ENCODE results near the gene ASAH2. TPM values are rescaled to one million over a fixed set of nuclear protein-coding genes. Genes with fewer than 3 reads are reported as not detected.
A peak's percentile ranks its signal among the peaks of the same experiment; 100 is the strongest.

Gene ASAH2
- total RNA-seq, 1 donor = 0.36 TPM

DNA sequence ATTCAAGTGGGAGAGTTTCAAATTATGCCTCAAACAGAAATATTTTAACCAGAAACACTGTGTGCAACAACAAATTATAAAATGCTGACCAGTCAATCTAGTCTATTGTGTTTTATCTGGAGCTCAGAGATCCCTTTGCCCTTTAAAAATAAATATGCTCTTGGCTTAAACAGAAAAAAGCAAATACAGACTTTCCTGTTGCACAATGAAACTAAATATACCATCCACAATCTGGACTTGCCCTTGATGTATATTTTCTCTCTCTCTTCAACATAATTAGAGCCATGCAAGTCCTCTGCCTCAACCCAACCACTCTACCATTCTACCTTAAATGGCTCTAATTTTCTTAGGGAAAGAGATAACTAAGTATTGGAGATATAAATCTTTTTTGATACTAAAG is 34.9 kb downstream of the ASAH2 start:
- H4K20me1 ChIP-seq (ENCODE audit: insufficient read depth, low read length) = no peaks in the 10 kb centered on the region
- DNase-seq (ENCODE audit: insufficient read length, low spot score, missing footprints) = no peak

DNA sequence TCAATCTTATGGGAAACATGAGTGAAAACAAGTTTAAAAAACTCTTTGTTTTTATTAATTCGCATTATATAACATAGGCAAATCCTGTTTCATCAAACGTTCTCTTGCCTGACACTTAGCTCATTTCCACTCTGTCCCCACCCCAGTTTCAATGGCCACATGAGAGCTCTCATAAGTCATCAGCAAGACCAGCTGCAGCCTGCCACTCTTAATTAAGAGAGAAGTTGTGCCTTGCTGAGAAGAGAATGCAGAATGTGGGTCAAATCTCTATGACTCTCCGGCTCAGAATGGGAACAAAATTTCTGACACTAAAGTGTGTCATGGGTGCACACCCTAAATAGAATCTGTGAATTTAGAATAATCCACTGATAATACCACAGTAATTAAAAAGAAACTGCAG is 39.6 kb downstream of the ASAH2 start:
- H3K36me3 ChIP-seq (ENCODE audit: insufficient read depth, low read length) = no peaks in the 10 kb centered on the region
- TF ChIP-seq, protein P1, sequence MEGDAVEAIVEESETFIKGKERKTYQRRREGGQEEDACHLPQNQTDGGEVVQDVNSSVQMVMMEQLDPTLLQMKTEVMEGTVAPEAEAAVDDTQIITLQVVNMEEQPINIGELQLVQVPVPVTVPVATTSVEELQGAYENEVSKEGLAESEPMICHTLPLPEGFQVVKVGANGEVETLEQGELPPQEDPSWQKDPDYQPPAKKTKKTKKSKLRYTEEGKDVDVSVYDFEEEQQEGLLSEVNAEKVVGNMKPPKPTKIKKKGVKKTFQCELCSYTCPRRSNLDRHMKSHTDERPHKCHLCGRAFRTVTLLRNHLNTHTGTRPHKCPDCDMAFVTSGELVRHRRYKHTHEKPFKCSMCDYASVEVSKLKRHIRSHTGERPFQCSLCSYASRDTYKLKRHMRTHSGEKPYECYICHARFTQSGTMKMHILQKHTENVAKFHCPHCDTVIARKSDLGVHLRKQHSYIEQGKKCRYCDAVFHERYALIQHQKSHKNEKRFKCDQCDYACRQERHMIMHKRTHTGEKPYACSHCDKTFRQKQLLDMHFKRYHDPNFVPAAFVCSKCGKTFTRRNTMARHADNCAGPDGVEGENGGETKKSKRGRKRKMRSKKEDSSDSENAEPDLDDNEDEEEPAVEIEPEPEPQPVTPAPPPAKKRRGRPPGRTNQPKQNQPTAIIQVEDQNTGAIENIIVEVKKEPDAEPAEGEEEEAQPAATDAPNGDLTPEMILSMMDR (IDR thresholded peaks at IDR 0.05; ENCODE audit: extremely low read depth, low read depth, low read length) = no peak
- no peak overlapping the region for H3K27ac ChIP-seq (ENCODE audit: low read depth, low read length)
- peaks cover 3% of the 10 kb centered on the region for H3K4me1 ChIP-seq (ENCODE audit: insufficient read depth, low read length)
- no peaks in the 10 kb centered on the region for H3K9me3 ChIP-seq (ENCODE audit: low read depth, low read length)
- H3K4me2 ChIP-seq (ENCODE audit: insufficient read depth, low read length) = no peak overlapping the region
- no peaks in the 10 kb centered on the region for H3K79me2 ChIP-seq (ENCODE audit: insufficient read depth, low read length)
- no peaks in the 10 kb centered on the region for H4K20me1 ChIP-seq (ENCODE audit: insufficient read depth, low read length)
- DNase-seq (ENCODE audit: insufficient read length, low spot score, missing footprints) = no peak
- H3K4me3 ChIP-seq (ENCODE audit: insufficient read depth, low read length) = no peak overlapping the region
- peaks cover 19% of the 10 kb centered on the region for H3K27me3 ChIP-seq (ENCODE audit: insufficient read depth, low read length)
- no peak overlapping the region for H2AFZ ChIP-seq (ENCODE audit: low read length)

More for the DNA sequence above, 34.9 kb downstream of the ASAH2 start:
- H3K4me2 ChIP-seq (ENCODE audit: insufficient read depth, low read length) = peak overlapping the region; percentile 37
- peaks cover 10% of the 10 kb centered on the region for H3K4me1 ChIP-seq (ENCODE audit: insufficient read depth, low read length)
- peaks cover 9% of the 10 kb centered on the region for H3K27me3 ChIP-seq (ENCODE audit: insufficient read depth, low read length)
- no peak overlapping the region for H3K27ac ChIP-seq (ENCODE audit: low read depth, low read length)
- TF ChIP-seq, protein P1 (IDR thresholded peaks at IDR 0.05; ENCODE audit: extremely low read depth, low read depth, low read length) = no peak
- no peaks in the 10 kb centered on the region for H3K36me3 ChIP-seq (ENCODE audit: insufficient read depth, low read length)
- no peak overlapping the region for H2AFZ ChIP-seq (ENCODE audit: low read length)
- no peak overlapping the region for H3K4me3 ChIP-seq (ENCODE audit: insufficient read depth, low read length)
- no peaks in the 10 kb centered on the region for H3K9me3 ChIP-seq (ENCODE audit: low read depth, low read length)
- H3K79me2 ChIP-seq (ENCODE audit: insufficient read depth, low read length) = no peaks in the 10 kb centered on the region

DNA sequence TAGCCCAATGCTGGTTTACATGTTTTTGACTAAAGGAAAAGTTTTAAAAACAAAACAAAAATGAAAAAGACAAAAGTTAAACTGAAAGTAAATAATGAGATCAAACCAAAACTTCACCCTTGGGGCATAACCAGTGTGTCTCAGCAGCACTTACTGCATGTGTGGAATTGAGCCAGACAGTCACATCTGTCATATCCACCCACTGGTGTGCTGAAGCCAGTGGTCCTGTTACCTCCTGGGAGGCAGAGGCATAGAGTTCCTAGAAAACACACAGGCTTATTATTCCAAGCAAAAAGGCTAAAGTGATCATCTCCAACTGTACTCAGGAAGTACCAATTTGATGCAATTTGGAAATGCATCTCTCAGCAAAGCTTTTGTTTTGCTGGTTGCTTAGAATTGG is 40.4 kb downstream of the ASAH2 start:
- Histone ChIP-seq H3K27ac (ENCODE audit: low read depth, low read length) (no peak overlapping the region), H3K9me3 (ENCODE audit: low read depth, low read length) (no peaks in the 10 kb centered on the region), H3K27me3 (ENCODE audit: insufficient read depth, low read length) (peaks cover 19% of the 10 kb centered on the region), H3K4me1 (ENCODE audit: insufficient read depth, low read length) (no peaks in the 10 kb centered on the region), H2AFZ (ENCODE audit: low read length) (no peak overlapping the region), H3K36me3 (ENCODE audit: insufficient read depth, low read length) (no peaks in the 10 kb centered on the region), H3K4me2 (ENCODE audit: insufficient read depth, low read length) (no peak overlapping the region), H3K79me2 (ENCODE audit: insufficient read depth, low read length) (no peaks in the 10 kb centered on the region), H3K4me3 (ENCODE audit: insufficient read depth, low read length) (no peak overlapping the region), H4K20me1 (ENCODE audit: insufficient read depth, low read length) (no peaks in the 10 kb centered on the region)
- TF ChIP-seq, protein P1 (IDR thresholded peaks at IDR 0.05; ENCODE audit: extremely low read depth, low read depth, low read length) = no peak
- no peak for DNase-seq (ENCODE audit: insufficient read length, low spot score, missing footprints)

Other genes starting within 250 kb of the ASAH2 start
- gene WASHC2A, start 183.6 kb downstream of the ASAH2 start, total RNA-seq = 94.0 and 98.8 TPM in 2 replicates

Data from osteoblast (primary cell).